ENCODE data around the gene GMFB.
"Not testable (repeated sequence)": the region's sequence is repeated elsewhere in the genome, so short reads cannot be mapped to it uniquely, and the experiment has no call there.

GMFB gene

DNA sequence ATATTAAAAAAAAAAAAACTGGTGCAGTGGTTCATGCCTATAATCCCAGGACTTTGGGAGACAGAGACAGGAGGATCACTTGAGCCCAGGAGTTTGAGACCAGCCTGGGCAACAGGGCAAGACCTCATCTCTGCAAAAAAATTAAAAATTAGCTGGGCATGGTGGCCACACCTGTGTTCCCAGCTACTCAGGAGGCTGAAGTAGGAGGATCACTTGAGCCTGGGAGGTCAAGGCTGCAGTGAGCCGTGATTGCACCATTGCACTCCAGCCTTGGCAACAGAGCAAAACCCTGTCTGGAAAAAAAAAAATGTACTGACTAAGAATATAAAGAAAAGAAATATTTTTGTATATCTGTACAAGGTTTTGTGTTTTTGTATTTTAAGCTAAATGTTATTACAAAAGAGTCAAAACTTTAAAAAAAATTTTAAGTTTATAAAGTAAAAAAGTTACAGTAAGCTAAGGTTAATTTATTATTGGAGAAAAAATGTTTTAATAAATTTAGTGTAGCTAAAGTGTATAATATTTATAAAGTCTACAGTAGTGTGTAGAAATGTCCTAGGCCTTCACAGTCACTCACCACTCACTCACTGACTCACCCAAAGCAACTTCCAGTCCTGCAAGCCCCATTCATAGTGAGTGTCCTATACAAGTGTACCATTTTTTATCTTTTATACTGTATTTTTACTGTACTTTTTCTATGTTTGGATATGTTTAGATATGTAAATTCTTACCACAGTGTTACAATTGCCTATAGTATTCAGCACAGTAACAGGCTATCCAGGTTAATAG lies 31.8 kb downstream of the GMFB start:
- DNase-seq = not testable (repeated sequence)

DNA sequence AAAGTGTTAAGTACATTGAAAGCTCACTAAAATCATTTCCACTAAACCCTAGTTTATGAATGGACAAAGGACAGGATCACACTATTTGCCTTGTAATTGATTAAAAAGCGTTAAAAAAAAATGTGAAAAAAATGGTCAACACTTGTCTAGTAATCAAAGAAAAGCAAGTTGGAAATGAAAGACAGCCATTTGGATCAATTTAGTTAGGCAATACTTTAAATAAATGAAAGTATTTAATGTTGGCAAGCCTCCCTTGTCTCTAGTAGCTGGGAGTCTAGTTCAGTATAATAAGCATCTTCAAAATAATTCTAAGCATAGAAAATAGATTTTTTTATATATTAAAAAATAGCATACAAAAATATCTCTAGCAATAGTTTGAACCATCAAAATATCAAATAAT lies 33.4 kb downstream of the GMFB start:
- no peak for DNase-seq

DNA sequence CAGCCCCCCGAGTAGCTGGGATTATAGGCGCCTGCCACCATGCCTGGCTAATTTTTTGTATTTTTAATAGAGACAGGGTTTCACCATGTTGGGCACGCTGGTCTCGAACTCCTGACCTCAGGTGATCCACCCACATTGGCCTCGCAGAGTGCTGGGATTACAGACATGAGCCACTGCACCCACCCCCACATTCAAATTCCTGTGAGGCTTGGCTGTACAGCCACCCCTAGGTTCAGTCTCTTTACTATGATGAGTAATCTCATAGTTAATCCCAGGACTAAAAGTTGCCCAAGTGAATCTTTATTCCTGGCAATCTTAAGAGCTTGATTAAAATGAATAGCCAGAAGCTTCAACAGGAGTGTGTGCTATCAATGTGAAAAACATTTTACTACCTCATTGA lies 34.8 kb downstream of the GMFB start:
- not testable (repeated sequence) for DNase-seq

DNA sequence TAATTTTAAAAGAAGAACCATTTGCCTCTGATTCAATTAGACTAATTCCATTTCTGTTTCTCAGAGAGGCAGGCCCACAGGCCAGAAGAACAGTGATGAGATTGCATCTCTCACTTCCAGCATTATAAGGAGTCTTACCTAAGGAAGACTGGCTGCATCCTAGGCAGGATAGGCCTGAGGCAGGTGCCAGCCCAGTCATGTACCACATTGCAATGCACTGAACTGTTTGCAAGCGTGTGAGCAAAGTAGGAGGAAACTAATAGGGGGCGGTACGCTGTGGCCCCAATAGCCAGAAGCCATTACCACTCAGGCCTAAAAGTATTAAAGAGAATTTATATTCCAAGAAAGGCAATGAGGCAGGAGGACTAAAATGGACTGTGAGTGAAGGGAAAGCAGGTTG lies 35.5 kb downstream of the GMFB start:
- DNase-seq = no peak

DNA sequence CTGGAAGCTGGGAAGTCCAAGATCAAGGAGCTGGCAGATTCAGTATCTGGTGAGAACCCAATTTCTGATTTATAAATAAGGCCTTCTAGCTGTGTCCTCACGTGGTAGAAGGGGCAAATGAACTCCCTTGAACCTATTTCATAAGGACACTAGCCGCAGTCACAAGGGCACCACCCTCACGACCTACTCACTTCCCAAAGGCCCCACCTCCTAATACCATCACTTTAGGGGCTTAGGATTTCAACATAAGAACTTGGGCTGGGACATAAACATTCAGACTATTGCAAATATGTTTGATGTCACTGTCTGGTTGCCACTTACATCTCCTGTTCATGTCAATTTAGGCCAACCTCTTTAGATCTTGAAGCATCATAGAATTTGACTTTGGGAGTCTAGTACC lies 36.8 kb downstream of the GMFB start:
- DNase-seq = no peak

DNA sequence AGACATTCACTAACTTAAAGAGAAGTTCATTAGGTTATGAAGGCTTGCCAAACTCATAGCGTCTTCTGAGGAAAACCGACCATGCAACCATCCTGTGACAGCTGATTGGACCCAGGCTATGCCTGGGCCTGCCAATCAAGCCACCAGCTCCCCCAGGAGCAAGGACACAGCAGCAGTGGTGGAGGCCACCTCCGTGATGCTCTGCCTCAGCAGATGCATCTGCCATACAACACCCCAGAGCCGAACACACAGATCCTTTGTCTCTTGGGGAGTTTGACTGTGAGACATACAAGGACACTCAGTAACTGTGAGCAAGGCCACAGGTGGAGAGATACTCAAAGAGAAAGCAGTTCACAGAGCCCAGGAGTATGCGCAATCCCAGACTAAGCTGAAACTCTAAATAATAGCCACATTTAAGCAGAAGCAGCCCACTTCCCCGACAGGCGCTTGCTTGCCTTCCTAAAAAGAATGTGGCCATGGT lies 37.6 kb downstream of the GMFB start:
- DNase-seq = no peak

DNA sequence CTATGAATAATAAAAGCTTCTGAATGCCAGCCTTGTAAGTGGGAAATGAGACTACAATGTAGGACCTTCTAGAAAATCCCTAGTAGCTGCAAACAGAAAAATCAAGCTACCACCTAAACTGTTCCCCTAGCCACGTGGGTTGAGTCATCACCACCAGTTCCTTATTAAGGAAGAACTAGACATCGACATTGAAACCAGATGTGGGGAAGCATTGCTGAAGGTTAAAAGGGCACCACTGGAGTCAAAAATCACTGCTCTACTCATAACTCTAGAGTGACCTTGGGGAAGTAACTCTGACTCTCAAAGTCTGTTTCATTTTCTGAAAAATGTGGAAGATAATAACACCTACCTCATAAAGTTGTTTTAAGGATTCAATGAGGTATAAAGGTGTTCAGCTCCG lies 38.2 kb downstream of the GMFB start:
- no peak for DNase-seq

DNA sequence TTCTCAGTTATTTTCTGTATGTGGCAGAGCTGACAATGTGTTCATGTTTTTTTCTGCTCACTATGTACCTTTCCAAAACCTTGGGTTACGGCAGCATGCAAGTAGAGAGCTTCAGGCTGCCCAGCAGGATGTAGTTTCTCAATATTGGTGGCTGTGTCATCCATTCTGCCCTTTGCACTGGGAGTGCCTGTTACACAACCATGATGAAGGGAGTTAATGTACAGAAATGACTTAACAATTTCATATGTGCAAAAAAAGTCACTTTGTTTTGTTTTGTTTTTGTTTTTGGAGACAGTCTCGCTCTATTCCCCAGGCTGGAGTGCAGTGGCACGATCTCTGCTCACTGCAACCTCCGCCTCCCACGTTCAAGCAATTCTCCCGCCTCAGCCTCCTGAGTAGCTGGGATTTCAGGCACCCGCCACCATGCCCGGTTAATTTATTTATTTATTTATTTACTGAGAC lies 41.5 kb downstream of the GMFB start:
- DNase-seq = no peak

DNA sequence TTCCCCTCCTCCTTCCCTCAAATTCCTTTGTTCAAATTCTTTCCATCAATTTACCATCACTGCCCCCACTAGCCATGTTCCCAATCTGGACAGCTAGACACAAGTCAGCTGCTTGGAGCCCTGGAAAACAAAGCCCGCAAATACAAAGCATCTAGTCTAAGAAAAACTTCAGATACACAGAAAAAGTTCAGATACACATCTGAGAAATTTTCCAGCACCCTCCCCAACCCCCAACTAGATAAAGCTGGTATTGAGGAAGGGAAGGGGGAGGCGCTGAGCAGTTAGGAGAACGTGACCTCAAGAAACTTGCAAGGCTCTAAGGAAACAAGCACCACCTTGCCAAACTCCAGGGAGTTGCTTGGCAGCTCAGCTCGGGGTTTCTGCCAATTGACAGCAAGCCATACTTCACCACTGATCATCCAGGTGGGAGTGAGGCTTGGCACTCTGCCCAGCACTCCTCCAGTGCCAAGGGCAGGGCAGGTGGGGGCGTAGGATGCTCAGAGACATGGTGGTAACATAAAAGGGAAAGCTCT lies 42.6 kb downstream of the GMFB start:
- no peak for DNase-seq

DNA sequence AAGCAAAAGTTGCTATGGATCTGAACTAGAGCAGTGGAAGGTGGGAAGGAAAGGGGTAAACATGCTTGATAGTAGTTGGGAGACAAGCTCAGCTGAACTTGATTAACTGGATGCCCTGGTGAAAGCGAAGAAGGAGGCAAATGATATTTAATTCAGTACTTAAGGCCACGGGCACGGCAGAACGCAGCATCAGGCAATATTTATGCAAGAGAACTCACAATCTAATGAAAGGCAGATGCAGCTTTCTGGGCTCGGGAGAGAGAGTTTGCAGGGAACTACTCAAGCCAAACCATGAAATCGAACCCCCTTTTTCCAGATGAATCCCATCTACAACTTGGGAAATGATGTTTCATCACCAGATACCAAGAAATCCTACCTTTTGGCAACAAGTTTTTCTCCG lies 44.1 kb downstream of the GMFB start:
- DNase-seq = no peak

DNA sequence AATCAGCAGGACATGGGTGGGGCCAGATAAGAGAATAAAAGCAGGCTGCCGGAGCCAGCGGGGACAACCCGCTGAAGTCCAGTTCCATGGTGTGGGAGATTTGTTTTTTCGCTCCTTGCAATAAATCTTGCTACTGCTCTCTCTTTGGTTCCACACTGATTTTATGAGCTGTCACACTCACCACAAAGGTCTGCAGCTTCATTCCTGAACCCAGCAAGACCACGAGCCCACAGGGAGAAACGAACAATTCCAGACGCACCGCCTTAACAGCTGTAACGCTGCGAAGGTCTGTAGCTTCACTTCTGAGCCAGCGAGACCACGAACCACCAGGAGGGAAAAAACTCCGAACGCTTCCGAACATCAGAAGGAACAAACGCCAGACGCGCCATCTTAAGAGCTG lies 44.8 kb downstream of the GMFB start:
- no peak for DNase-seq

DNA sequence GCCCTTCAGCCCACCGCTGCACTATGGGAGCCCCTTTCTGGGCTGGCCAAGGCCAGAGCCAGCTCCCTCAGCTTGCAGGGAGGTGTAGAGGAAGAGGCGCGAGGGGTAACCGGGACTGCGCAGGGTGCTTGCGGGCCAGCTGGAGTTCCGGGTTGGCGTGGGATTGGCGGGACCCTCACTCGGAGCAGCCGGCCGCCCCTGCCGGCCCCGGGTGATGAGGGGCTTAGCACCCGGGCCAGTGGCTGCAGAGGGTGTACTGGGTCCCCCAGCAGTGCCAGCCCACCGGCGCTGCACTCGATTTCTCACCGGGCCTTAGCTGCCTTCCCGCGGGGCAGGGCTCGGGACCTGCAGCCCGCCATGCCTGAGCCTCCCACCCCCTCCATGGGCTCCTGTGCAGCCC lies 45.8 kb downstream of the GMFB start:
- not testable (repeated sequence) for DNase-seq

DNA sequence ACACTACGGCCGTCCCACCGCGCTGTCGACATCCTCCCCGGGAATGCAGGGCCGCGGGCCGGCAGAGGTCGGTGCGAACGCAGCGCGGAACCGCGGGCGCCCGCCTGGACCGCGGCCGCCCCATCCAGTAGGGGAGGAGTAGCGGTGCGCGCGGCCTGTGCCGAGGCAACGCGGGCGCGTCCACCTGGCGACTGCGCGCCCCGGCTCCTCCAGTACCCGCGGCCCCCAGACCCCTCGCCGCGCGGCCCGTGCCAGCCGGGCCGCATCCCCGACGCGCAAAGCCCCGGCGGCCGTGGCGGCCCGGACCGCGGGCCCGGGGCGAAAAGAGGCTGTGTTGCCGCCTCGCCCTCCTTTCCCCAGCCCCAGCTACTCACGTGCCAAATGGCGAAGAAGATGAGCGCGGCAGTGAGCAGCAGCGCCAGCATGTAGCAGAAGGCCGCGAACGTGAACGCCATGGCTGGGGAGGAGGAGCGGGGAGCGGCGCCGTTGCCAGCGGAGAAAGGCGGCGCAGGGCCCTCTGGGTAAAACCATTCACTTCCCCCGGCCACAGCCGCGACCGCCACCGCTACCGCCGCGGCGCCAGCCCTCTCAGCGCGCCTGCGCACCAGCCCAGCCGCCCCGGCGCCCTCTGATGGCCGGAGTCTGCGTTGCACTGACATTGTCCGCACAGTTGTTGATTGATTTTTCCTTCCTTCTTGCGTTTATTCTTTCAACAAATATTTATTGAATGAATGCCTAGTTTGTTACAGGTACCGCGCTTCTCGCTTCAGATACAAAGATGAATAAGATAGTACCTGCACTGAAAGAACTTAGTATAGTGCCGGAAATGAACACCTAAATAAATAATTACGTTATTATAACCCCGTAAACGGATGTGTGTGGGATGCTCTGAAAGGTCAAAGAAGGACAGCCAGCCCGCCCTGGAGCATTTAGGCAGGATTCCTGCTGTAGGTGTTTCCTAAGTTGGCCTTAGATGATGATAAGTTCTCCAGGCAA lies 47.6 kb downstream of the GMFB start, which contains the start of gene CNIH1:
Gene CNIH1, minus strand, starts transcription at position 502 of the 996 bp plus-strand sequence. Its CDS starts 47 bp downstream, at position 455.
- DNase-seq = peak; percentile 97

DNA sequence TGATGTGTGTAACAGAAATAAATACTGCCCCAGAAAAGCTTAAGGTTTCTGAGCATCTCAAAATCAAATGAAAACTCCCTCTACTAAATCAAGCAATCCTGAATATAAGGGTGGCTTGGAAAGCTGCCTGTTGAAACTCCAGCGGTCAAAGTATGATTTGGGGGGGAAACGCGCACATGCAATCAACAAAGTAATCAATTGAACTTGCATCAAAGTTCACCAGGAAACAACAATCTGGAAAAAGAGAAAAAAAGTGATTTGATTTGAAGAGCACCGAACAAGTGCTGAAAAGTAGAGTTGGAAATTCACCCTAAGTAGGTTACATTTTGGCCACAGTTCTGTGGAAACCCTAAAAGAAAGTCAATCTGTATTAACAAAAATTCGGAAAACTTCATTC lies 48.3 kb downstream of the GMFB start:
- no peak for DNase-seq

DNA sequence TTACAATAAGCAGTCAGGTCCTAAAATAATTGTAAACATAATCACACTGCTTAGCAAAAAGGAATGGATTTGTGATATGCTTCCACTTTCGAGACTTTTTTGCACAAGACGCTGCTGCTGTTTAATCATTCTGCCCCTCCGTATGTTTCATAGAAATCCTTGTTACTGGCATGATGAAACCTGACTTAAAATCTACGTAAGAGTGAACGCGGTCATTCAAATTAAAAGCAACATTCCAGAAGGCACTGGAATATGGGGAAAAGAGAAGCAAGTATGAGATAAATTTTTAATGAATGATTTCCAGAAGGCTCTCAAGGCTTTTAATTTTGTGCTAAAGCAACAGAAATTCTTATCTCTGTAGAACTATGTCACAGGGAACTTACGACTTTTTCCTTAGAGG lies 48.7 kb downstream of the GMFB start:
- DNase-seq = no peak

DNA sequence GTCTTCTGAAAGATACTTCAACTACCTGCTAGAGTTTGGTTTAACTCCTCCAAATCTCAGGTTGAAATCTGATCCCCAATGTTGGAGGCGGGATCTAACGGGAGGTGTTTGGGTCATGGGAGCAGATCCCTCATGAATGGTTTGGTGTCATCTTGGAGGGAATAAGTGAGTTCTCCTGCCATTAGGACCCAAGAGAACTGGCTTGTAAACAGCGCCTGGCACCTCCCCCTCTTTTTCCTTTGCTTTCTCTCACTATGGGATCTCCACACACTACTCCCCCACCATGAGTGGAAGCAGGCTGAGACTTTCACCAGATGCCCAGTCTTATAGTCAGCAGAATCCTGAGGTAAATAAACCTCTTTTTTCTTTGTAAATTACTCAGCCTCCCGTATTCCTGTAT lies 50.1 kb downstream of the GMFB start:
- DNase-seq = no peak

DNA sequence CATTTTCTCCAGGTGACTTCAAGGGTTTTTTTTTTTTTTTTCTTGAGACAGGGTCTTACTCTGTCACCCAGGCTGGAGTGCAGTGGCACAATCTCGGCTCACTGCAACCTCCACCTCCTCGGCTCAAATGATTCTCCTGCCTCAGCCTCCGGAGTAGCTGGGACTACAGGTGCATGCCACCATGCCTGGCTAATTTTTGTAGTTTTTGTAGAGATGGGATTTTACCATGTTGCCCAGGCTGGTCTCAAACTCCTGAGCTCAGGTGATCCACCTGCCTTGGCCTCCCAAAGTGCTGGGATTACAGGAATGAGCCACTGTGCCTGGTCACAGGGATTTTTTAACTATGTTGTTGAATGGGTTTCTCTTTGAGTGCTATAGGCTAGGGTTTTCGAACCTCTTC lies 50.8 kb downstream of the GMFB start:
- not testable (repeated sequence) for DNase-seq

DNA sequence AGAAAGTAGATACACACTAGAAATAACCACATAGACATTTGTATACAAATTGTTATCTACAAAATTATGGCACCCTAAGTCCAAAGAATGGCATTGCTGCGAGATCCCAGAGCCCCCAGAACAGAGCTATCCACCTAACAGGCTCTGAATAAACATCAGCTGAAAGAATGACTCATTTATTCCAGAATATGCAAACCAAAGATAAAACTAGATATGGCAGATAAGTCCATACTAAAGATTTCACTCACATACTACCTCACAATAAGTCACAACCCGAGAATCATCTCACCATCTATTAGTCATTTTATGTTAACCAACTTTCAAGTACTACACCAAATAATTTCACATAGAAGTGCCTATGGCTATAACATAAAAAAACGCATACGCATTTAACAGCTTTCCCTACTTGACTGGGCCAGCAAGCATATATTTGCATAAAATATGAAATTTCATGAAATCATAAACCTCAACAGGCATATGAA lies 53.2 kb downstream of the GMFB start:
- no peak for DNase-seq

DNA sequence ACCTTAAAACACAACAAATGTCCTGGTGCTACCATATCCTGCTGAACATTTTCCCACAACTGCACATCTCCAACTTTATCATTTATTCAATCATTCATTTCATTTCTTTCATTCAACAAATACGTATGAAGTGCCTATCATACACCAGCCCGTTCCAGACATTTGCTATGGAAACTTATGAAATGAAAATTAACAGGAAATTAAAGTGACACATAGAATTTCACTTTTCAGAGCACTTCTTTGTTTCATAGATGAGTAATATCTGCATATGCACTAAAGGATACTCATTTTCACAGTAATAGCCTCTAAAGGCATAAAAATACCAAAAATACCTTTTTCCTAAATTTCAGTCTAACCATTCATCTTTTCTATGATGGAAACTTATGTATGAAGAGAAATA lies 60.3 kb downstream of the GMFB start:
- DNase-seq = no peak

DNA sequence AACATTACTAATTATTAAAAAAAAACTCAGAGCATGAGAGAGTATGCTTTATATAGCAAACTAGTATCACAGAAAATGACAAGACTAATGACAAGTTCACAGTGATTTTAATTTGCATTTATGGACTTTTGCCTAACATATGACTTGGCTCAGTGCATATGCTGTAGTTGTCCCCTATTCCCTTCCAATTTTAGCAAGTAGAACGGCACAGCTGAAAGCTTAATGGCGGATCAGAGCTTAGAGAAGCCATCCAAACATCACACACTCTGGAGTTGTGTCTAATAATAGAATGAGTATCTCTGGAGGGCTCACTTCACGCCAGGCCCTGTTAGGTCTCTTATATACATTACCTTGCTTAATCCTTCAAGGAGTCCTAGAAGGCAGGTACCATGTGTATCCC lies 60.9 kb downstream of the GMFB start:
- DNase-seq = no peak

DNA sequence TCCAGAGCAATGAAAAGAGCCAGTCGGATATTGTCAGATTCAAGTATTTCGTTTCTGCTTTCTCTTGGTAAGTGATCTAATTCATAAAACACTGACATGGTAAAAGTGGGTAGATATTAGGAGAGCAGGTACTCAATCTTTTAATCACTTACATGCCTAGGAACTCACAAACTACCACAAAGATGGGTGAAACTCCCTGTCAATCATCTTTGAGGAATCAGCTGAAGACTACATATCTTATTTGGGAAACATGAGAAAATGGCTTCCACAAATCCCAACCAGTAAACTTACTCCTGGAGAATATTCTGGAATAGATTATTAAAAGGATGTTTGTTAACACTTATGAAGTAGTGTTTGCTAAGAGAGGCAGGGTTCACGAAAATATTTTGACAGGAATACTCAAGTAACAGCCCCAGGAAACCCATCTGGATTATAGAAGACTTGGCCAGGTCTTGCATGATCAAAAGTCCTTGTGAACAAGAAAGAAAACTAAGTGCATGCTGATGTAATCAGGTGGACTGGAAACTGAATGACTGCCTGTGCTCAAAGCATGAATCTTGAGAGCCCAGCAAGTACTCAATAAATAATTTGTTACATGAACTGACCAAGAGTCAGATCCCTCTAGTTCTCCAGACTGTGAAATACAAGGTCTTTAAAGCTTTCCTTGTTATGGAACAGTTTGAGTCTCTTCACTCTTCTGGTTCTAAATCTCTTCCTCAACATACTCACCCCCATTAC lies 63.1 kb downstream of the GMFB start:
- no peak for DNase-seq

DNA sequence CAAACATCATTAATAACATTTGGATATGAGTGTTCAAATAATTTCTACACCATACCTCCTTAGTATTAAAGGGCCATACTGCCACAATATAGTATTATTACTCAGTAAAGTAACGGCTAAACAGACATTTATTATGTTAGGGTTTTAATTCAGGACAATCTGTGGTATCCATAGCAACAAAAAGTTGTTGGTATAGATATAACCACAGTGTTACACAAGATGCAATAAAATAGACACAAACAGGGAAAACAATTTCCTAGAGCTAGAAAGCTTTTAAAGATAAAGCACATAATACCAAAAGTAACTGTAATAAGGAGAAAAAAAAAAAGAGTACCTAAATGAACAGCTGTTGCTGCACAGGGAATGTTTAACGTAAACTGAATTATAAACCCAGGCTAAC lies 63.7 kb downstream of the GMFB start:
- DNase-seq = no peak
